Liver (tissue), 9 donors: ENCODE data around the gene TMEM200C. TPM values are rescaled to one million over a fixed set of nuclear protein-coding genes. Genes with fewer than 3 reads are reported as not detected.

Source experiments
- DNase-seq: peaks from one replicate; pipeline ENCODE4 v3.0.0-alpha.2; 2017; ENCODE audit warnings: low spot score
- H3K27ac ChIP-seq, 2 donors: one replicate each; pipeline ENCODE4 v1.7.0; 2013; ENCODE audit warnings: inconsistent platforms in 2 of 2, low read length in 2 of 2, control low read depth in 1 of 2, low read depth in 1 of 2, mild to moderate bottlenecking in 1 of 2
- H3K27me3 ChIP-seq, 4 donors: one replicate each; pipeline versions ENCODE4 v1.6.1 to v1.7.0; 2013; ENCODE audit warnings: low read length in 3 of 4, inconsistent platforms in 1 of 4, mild to moderate bottlenecking in 1 of 4, moderate library complexity in 1 of 4; ENCODE audit not compliant: control insufficient read depth in 4 of 4, insufficient read depth in 4 of 4
- H3K36me3 ChIP-seq, 4 donors: one replicate each; pipeline versions ENCODE4 v1.6.1 to v1.7.0; 2013; ENCODE audit warnings: low read length in 3 of 4, mild to moderate bottlenecking in 3 of 4, low read depth in 1 of 4, moderate library complexity in 1 of 4; ENCODE audit not compliant: control insufficient read depth in 4 of 4, insufficient read depth in 3 of 4
- H3K4me1 ChIP-seq, 4 donors: one replicate each; pipeline versions ENCODE4 v1.6.1 to v1.7.0; 2013; ENCODE audit warnings: low read length in 3 of 4, mild to moderate bottlenecking in 3 of 4, moderate library complexity in 1 of 4; ENCODE audit not compliant: control insufficient read depth in 4 of 4, insufficient read depth in 4 of 4
- H3K4me3 ChIP-seq, 3 donors: one replicate each; pipeline versions ENCODE4 v1.6.1 to v1.7.0; 2013; ENCODE audit warnings: low read length in 3 of 3, control low read depth in 1 of 3, low read depth in 1 of 3, mild to moderate bottlenecking in 1 of 3
- H3K9ac ChIP-seq, 2 donors: one replicate each; pipeline ENCODE4 v1.7.0; 2013; ENCODE audit warnings: low read length in 2 of 2, mild to moderate bottlenecking in 2 of 2, moderate library complexity in 2 of 2, control low read depth in 1 of 2, low read depth in 1 of 2
- H3K9me3 ChIP-seq, 4 donors: one replicate each; pipeline versions ENCODE4 v1.6.1 to v1.7.0; 2013; ENCODE audit warnings: low read length in 3 of 4; ENCODE audit not compliant: control insufficient read depth in 4 of 4
- ATF3 ChIP-seq: IDR thresholded peaks from 2 replicates; pipeline ENCODE4 v1.6.1; 2016; ENCODE audit warnings: antibody characterized with exemption
- CTCF ChIP-seq: fragments of 150-350 bp; IDR thresholded peaks from 2 replicates; pipeline ENCODE4 v1.5.1; 2017; ENCODE audit warnings: improper control_type of control experiment, low read depth, low read length; ENCODE audit not compliant: missing input control
- EGR1 ChIP-seq, 2 donors: IDR thresholded peaks; 2 replicates each; pipeline ENCODE4 v1.6.1; 2016 to 2018; ENCODE audit warnings: antibody characterized with exemption in 2 of 2, low read depth in 2 of 2
- FOXA2 ChIP-seq: IDR thresholded peaks from 2 replicates; pipeline ENCODE4 v1.6.1; 2016; ENCODE audit warnings: antibody characterized with exemption
- GABPA ChIP-seq, 2 donors: IDR thresholded peaks in 1 of 2; conservative IDR thresholded peaks in 1 of 2; 2 replicates each; pipeline ENCODE4 v1.6.1; 2016; ENCODE audit warnings: antibody characterized with exemption in 2 of 2, mild to moderate bottlenecking in 1 of 2, moderate library complexity in 1 of 2
- HNF4G ChIP-seq: IDR thresholded peaks from 2 replicates; pipeline ENCODE4 v1.6.1; 2016; ENCODE audit warnings: antibody characterized with exemption
- MAX ChIP-seq: IDR thresholded peaks from 2 replicates; pipeline ENCODE4 v1.6.1; 2016; ENCODE audit warnings: antibody characterized with exemption
- NR2F2 ChIP-seq: IDR thresholded peaks from 2 replicates; pipeline ENCODE4 v1.6.1; 2016; ENCODE audit warnings: antibody characterized with exemption
- RAD21 ChIP-seq, 2 donors: IDR thresholded peaks; 2 replicates each; pipeline ENCODE4 v1.6.1; 2016; ENCODE audit warnings: antibody characterized with exemption in 2 of 2, mild to moderate bottlenecking in 2 of 2
- SP1 ChIP-seq: IDR thresholded peaks from 2 replicates; pipeline ENCODE4 v1.6.1; 2018; ENCODE audit warnings: antibody characterized with exemption, mild to moderate bottlenecking
- YY1 ChIP-seq: IDR thresholded peaks from 2 replicates; pipeline ENCODE4 v1.6.1; 2016; ENCODE audit warnings: antibody characterized with exemption, mild to moderate bottlenecking
- ZBTB33 ChIP-seq: IDR thresholded peaks from 2 replicates; pipeline ENCODE4 v1.6.1; 2016; ENCODE audit warnings: antibody characterized with exemption
- WGBS: extraction: QIAGEN DNeasy Blood & Tissue Kit; methylation state at CpG from one replicate; pipeline ENCODE4 v1.1.7; 2013; 5-methylcytosine and 5-hydroxymethylcytosine counted together
- polyA plus RNA-seq, 2 donors: library from polyadenylated mRNA; stranded (reverse) in 1 of 2; unstranded in 1 of 2; fragments of 200-250 nt in 1 of 2; fragments of >200 nt in 1 of 2; fragmentation: Nextera tagmentation in 1 of 2; extraction: Ambion mirVana in 1 of 2; gene quantifications; one replicate each; pipeline versions ENCODE4 v1.2.1 to v1.2.3, GENCODE V29; 2013 to 2015
- total RNA-seq, 2 donors: library from RNA; depleted of rRNA; stranded (reverse); fragments of >200 nt; gene quantifications; one replicate each; pipeline ENCODE4 v1.2.3, GENCODE V29; 2014
- donor health status: healthy.
- donor health status: healthy.
- donor health status: healthy.
- donor health status: healthy.
- donor health status: healthy.

The TMEM200C gene
- total and polyA plus RNA-seq, 4 donors: 0.08 to 0.58 (median 0.24) TPM

GRCh38 chr18:5937795-5938194 is 42.5 kb upstream of the TMEM200C start:
- 86% methylated on average over 3 of the region's 3 CpGs for WGBS
- no peak for DNase-seq
- Histone ChIP-seq H3K9ac (no peak overlapping the region), H3K4me3 (no peak overlapping the region), H3K9me3 (no peaks in the 10 kb centered on the region), H3K4me1 (no peaks in the 10 kb centered on the region), H3K36me3 (no peaks in the 10 kb centered on the region), H3K27me3 (no peaks in the 10 kb centered on the region), H3K27ac (no peak overlapping the region)
- no peak for TF ChIP-seq EGR1 (IDR thresholded peaks at IDR 0.05; ENCODE audit: low read depth in 2 of 2)
- no peak for TF ChIP-seq CTCF
- TF ChIP-seq ATF3: no peak

- WGBS: 96% methylated on average over 7 of the region's 7 CpGs
- no peak for TF ChIP-seq YY1
- TF ChIP-seq MAX: no peak
- no peak for TF ChIP-seq RAD21 (IDR thresholded peaks at IDR 0.05)
- no peak for TF ChIP-seq HNF4G
- TF ChIP-seq ZBTB33: no peak
- TF ChIP-seq SP1: no peak
- TF ChIP-seq GABPA (IDR thresholded peaks at IDR 0.05 in 1 of 2, conservative IDR thresholded peaks at IDR 0.05 in 1 of 2): no peak
- no peak for TF ChIP-seq EGR1 (IDR thresholded peaks at IDR 0.05; ENCODE audit: low read depth in 2 of 2)
- TF ChIP-seq FOXA2: no peak
- TF ChIP-seq NR2F2: no peak
- TF ChIP-seq CTCF: no peak
- H3K4me1 ChIP-seq: no peaks in the 10 kb centered on the region
- H3K27ac ChIP-seq: no peak overlapping the region
- peaks cover 0 to 2% (median 0%) of the 10 kb centered on the region in 4 donors for H3K27me3 ChIP-seq
- H3K9ac ChIP-seq: no peak overlapping the region
- H3K36me3 ChIP-seq: no peaks in the 10 kb centered on the region
- H3K9me3 ChIP-seq: no peaks in the 10 kb centered on the region
- DNase-seq: no peak
- H3K4me3 ChIP-seq: no peak overlapping the region
These were observed 41.8 kb upstream of the TMEM200C start for GRCh38 chr18:5937121-5937520.
